Natural killer cell treated with Interleukin-12 subunit alpha and Interleukin-12 subunit beta and Interleukin-15 and Interleukin-18, amount 100 ng/mL, for 72 hours (primary cell): ENCODE results near the gene IFNE. TPM values are rescaled to one million over a fixed set of nuclear protein-coding genes. Genes with fewer than 3 reads are reported as not detected.
A peak's percentile ranks its signal among the peaks of the same experiment; 100 is the strongest.
"Not testable (repeated sequence)": the region's sequence is repeated elsewhere in the genome, so short reads cannot be mapped to it uniquely, and the experiment has no call there.

Source experiments
- ATAC-seq, 2 donors: fragments of 150-1000 bp; cut with Tn5 transposase in 1 of 2; sonication (Bioruptor Pico), chemical (Tn5 transposase) in 1 of 2; 2 replicates each; pipeline ENCODE4 v1.10.0; 2021
- DNase-seq: peaks from one replicate; pipeline ENCODE4 v3.0.0; 2022; ENCODE audit warnings: low spot score
- H3K27ac Mint-ChIP-seq, 2 donors: 1 replicate in 1 of 2; 2 replicates in 1 of 2; pipeline ENCODE4 v1.8.0; 2022; ENCODE audit warnings: mixed read lengths in 2 of 2, mild to moderate bottlenecking in 1 of 2, moderate library complexity in 1 of 2
- H3K27me3 Mint-ChIP-seq, 2 donors: 1 replicate in 1 of 2; 2 replicates in 1 of 2; pipeline ENCODE4 v1.8.0; 2022; ENCODE audit warnings: mixed read lengths in 2 of 2
- H3K36me3 Mint-ChIP-seq: one replicate; pipeline ENCODE4 v1.8.0; 2022; ENCODE audit warnings: mixed read lengths
- H3K4me1 Mint-ChIP-seq, 2 donors: 1 replicate in 1 of 2; 2 replicates in 1 of 2; pipeline ENCODE4 v1.8.0; 2022; ENCODE audit warnings: low read depth in 2 of 2, mixed read lengths in 2 of 2, mild to moderate bottlenecking in 1 of 2
- H3K4me3 Mint-ChIP-seq: one replicate; pipeline ENCODE4 v1.8.0; 2022; ENCODE audit warnings: mixed read lengths
- H3K9me3 Mint-ChIP-seq: 2 replicates; pipeline ENCODE4 v1.8.0; 2022; ENCODE audit warnings: mixed read lengths
- total RNA-seq, 2 donors: library from RNA; stranded (reverse); gene quantifications; one replicate each; pipeline ENCODE4 v1.2.3, GENCODE V29; 2022

Gene IFNE
- total RNA-seq, 2 donors from 2014 or later: not detected

DNA sequence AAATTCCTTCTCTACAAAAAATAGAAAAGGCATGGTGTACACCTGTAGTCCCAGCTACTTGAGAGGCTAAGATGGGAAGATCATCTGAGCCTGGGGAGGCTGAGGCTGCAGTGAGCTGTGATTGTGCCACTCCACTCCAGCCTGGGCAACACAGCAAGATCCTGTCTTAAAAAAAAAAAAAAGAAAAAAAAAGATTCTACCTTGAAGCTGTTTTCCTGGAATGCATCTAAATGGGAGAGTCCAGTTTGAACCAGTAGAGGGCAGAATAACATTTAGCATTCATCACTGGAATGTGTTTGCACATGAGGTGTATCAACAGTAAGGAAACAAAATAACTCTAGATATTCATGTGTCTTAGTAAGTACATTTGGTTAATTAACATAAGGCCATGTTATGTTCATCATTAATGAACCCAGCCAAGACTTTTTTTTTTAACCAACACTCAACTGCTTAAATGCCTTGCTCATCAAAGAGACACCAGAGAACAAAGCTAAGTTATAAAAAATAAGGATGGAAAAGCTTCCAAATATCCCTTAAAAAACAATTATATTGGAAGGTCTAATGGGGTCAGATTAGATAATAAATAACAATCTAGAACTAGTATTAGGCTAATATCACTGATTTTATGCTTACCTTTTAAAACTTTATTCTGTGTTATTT, 16.1 kb downstream of the IFNE start:
- no peaks in the 10 kb centered on the region for H3K4me1 Mint-ChIP-seq
- no peak overlapping the region for H3K27ac Mint-ChIP-seq
- no peaks in the 10 kb centered on the region for H3K36me3 Mint-ChIP-seq
- no peak for DNase-seq
- no peaks in the 10 kb centered on the region for H3K9me3 Mint-ChIP-seq
- H3K27me3 Mint-ChIP-seq: peaks cover 23 to 38% of the 10 kb centered on the region in 2 donors
- no peak for ATAC-seq
- H3K4me3 Mint-ChIP-seq: no peak overlapping the region

DNA sequence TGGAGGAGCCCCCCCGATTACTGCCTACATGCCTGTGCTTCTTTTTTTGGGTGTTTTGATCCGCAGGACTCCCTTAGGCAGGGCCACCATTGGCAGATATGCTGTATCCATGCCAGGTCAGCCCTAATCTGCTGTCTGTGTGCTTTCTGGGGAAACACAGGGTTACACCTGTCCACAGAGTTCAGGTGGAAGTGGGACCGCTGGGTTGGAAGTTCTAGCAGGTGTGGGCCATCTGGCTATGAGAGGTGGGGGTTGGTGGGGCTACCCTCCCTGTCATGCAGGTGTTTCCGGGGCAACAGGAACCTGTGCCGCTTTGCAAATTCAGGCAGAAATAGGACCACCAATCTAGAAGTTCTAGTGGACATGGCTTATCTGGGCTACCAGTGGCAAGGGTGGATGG, 17.0 kb downstream of the IFNE start:
- H3K4me1 Mint-ChIP-seq: no peaks in the 10 kb centered on the region
- ATAC-seq (no peak), DNase-seq (no peak)
- no peak overlapping the region for H3K27ac Mint-ChIP-seq
- H3K4me3 Mint-ChIP-seq: no peak overlapping the region
- peaks cover 24 to 43% of the 10 kb centered on the region in 2 donors for H3K27me3 Mint-ChIP-seq
- no peaks in the 10 kb centered on the region for H3K9me3 Mint-ChIP-seq
- no peaks in the 10 kb centered on the region for H3K36me3 Mint-ChIP-seq

DNA sequence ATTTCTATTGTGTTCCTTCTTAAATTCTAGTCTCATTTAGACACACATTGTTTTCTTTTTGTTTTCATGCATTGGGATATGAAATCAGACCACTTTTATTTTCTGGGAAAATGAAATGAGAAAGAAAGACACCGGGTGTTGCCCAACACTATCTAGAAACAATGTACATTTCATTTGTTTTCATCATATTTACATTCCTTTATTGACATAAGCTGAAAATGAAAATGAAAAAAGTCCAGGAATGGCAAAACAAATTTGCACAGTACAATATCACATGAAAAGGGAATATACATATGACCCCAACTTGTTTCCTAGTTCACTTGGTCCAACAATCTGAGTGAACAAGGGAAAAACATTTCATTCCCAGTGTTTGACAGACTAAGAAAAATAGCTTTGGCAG, 20.7 kb downstream of the IFNE start:
- Mint-ChIP-seq H3K36me3 (no peaks in the 10 kb centered on the region), H3K27me3 (peaks cover 35 to 59% of the 10 kb centered on the region in 2 donors), H3K27ac (no peak overlapping the region), H3K4me1 (no peaks in the 10 kb centered on the region), H3K9me3 (no peaks in the 10 kb centered on the region), H3K4me3 (no peak overlapping the region)
- DNase-seq (no peak), ATAC-seq (no peak)

DNA sequence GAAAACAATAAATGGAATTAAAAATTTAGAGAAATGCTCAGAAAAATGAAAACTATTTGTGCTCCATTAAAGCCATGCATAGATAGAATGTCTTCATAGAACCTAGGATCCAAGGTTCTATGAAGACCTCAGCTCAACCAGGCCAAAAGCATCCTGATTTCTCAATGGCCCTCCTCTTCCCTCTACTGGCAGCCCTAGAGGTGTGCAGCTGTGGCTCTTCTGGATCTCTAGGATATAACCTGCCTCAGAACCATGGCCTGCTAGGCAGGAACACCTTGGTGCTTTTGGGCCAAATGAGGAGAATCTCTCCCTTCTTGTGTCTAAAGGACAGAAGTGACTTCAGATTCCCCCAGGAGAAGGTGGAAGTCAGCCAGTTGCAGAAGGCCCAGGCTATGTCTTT, 26.8 kb downstream of the IFNE start:
- Mint-ChIP-seq H3K36me3 (no peaks in the 10 kb centered on the region), H3K27ac (no peak overlapping the region), H3K4me3 (no peak overlapping the region), H3K4me1 (no peaks in the 10 kb centered on the region), H3K27me3 (peaks cover 31 to 37% of the 10 kb centered on the region in 2 donors), H3K9me3 (no peaks in the 10 kb centered on the region)
- no peak for ATAC-seq
- no peak for DNase-seq

DNA sequence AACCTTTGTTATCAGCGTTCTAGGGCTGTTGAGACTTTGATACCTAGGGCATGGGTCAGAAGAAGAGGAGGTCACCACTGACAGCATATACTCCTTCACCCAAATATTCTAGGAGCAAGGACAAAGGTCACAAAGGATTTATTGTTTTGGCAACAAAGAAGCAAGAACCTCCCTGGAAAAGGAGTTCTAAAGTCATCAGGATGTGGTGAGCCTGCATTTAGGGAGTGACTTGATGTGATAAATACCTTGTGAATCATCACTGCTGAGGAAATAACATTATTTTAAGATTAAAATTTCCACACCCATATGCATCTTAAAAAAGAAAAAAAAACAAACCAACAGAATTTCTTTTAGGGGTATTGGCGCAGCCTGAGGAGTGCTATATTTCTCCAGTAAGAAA, 28.0 kb downstream of the IFNE start:
- peaks cover 34 to 46% of the 10 kb centered on the region in 2 donors for H3K27me3 Mint-ChIP-seq

DNA sequence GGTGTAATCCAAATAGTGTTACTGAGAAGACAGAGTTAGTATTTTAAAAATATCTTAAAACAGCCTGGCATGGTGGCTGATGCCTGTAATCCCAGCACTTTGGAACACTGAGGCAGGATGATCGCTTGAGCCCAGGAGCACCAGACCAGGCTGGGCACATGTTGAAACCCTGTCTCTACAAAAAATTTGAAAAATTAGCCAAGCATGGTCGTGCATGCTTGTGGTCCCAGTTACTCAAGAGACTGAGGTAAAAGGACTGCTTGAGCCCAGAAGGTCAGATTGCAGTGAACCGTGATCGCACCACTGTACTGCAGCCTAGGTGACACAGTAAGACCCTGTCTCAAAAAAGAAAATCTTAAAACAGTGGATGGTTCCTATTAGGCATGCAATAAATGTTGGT, 29.4 kb downstream of the IFNE start:
- DNase-seq (no peak), ATAC-seq (no peak)
- Mint-ChIP-seq H3K27me3 (peaks cover 35 to 36% of the 10 kb centered on the region in 2 donors), H3K27ac (no peak overlapping the region), H3K4me3 (no peak overlapping the region), H3K36me3 (no peaks in the 10 kb centered on the region), H3K4me1 (no peaks in the 10 kb centered on the region), H3K9me3 (no peaks in the 10 kb centered on the region)

More for the DNA sequence above, 28.0 kb downstream of the IFNE start:
- Mint-ChIP-seq H3K27ac (no peak overlapping the region), H3K4me1 (no peaks in the 10 kb centered on the region), H3K36me3 (no peaks in the 10 kb centered on the region), H3K4me3 (no peak overlapping the region), H3K9me3 (no peaks in the 10 kb centered on the region)
- DNase-seq (no peak), ATAC-seq (no peak)

DNA sequence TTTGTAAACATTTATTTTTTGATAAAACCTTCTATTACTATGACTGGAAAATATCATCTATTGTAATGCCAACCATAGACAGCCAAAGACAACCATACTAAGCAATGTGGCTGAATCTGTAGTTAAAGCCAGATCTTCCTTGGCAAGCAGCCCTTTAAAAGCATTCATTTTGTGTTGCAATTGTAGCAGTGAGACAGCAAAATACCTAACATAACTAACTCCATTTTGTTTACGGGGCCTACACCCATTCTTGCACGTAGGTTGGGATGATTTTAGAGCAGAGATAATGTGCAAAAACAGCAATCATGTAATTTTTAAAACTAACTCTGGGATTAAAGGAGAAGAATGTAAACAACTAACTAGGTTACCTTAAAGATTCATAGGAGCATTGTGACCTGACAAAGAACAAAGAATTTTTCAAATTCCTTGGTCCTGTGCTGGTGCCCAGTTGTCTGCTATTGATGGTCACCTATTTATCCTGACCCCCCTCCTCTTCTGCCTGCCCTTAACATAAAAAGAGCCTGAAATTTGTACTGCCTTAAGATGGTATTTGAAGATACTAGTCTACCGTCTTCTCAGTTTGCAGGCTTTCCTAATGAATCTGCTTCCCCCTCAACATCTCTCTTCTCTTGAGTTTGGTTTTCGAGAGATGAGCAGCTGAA, 31.2 kb downstream of the IFNE start:
- Mint-ChIP-seq H3K4me3 (no peak overlapping the region), H3K4me1 (no peaks in the 10 kb centered on the region), H3K27ac (no peak overlapping the region), H3K27me3 (peaks cover 23 to 35% of the 10 kb centered on the region in 2 donors), H3K36me3 (no peaks in the 10 kb centered on the region), H3K9me3 (no peaks in the 10 kb centered on the region)
- DNase-seq: no peak
- ATAC-seq: no peak

DNA sequence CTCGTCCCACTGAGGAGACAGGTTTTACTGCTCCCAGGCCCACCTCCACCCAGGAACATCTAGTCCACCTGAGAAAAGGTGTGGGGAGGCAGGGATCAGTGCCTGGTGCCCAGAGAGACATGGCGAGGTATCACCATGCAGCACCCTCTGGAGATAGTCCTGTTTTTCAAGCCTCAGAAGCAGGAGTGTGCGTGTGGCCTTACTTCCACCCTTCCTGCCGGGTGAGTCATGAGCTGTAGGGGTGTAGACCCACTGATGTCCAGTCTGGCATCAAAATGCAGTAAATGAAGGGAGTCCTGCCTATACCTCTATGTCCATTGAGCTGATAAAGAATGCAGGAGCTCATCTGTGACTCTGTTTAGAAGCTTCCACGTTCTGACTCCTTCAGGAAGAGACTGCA, 32.8 kb downstream of the IFNE start:
- not testable (repeated sequence) for H3K4me3 Mint-ChIP-seq, DNase-seq, H3K36me3 Mint-ChIP-seq, H3K9me3 Mint-ChIP-seq, H3K4me1 Mint-ChIP-seq, H3K27ac Mint-ChIP-seq, ATAC-seq
- H3K27me3 Mint-ChIP-seq: peaks cover 19 to 25% of the 10 kb centered on the region in 2 donors

DNA sequence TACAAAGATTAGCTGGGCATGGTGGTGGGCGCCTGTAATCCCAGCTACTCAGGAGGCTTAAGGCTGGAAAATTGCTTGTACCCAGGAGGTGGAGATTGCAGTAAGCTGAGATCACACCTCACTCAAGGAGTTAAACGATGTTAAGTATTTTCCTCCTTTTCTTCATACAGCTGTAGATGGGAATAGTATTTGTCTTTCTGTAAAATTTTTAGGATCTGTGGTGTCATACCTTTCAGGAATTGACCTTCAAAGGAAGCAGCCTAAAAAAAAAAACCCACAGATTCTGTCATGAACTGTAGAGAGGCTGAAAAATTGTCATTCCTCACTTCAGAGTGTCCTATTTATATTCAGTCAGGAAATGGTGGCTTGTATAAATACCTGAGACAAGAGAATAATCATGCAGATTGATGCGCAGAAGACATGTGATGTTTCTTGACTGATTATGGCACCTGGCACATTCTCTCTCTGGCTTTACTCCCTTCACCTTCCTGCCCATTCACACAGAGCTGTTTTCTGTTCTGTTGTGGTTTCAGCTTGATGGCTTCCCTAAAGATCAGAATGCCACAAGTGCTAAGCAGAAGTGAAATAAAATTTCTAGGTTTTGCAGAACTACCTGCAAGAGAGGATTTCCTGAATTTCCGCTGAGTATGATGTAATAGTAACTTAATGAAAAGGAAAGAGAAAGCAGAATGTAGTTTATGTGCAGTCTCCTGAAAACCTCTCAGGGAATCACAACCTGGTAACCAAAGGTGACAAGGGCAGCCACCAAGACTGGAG, 38.1 kb downstream of the IFNE start:
- Mint-ChIP-seq H3K4me3 (no peak overlapping the region), H3K4me1 (peaks cover 7% of the 10 kb centered on the region in 2 donors), H3K36me3 (no peaks in the 10 kb centered on the region), H3K27ac (no peak overlapping the region), H3K9me3 (no peaks in the 10 kb centered on the region), H3K27me3 (peaks cover 6 to 22% of the 10 kb centered on the region in 2 donors)
- ATAC-seq: peak in 1 of 2 donors; percentile 64
- no peak for DNase-seq

DNA sequence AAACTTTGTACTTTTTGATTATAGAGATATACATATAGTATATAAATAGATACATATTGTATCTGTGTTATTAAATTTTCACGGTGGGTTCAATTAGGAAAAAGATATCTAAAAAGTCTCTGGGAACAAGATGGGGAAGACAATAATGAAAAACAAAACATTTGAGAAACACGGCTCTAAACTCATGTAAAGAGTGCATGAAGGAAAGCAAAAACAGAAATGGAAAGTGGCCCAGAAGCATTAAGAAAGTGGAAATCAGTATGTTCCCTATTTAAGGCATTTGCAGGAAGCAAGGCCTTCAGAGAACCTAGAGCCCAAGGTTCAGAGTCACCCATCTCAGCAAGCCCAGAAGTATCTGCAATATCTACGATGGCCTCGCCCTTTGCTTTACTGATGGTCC, 42.0 kb downstream of the IFNE start, which contains the start of gene IFNA1:
TSS of gene IFNA1 (plus strand) at position 301 of the 400 bp plus-strand sequence. CDS start at position 370, 69 bp downstream.
- no peak within 1 kb of the TSS for H3K4me3 Mint-ChIP-seq
- no peaks in the 10 kb centered on the region for H3K9me3 Mint-ChIP-seq
- peaks cover 7% of the 10 kb centered on the region in 2 donors for H3K4me1 Mint-ChIP-seq
- no peaks in the 10 kb centered on the region for H3K36me3 Mint-ChIP-seq
- H3K27me3 Mint-ChIP-seq: peaks cover 6% of the 10 kb centered on the region in 2 donors
- H3K27ac Mint-ChIP-seq: no peak within 1 kb of the TSS
- DNase-seq: no peak
- ATAC-seq: no peak

DNA sequence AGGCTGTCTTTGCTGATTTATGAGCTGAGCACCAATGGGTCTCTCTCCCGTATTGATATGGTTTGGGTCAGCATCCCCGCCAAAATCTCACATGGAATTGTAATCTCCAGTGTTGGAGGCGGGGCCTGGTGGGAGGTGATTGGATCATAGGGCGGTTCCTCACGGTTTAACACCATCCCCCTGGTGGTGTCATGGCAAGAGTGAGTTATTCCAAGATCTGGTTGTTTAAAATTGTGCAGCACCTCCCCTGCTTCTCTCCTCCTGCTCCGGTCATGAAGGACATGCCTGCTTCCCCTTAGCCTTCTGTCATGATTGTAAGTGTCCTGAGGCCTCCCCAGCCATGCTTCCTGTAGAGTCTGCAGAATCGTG, 47.1 kb downstream of the IFNE start:
- not testable (repeated sequence) for DNase-seq, H3K9me3 Mint-ChIP-seq

DNA sequence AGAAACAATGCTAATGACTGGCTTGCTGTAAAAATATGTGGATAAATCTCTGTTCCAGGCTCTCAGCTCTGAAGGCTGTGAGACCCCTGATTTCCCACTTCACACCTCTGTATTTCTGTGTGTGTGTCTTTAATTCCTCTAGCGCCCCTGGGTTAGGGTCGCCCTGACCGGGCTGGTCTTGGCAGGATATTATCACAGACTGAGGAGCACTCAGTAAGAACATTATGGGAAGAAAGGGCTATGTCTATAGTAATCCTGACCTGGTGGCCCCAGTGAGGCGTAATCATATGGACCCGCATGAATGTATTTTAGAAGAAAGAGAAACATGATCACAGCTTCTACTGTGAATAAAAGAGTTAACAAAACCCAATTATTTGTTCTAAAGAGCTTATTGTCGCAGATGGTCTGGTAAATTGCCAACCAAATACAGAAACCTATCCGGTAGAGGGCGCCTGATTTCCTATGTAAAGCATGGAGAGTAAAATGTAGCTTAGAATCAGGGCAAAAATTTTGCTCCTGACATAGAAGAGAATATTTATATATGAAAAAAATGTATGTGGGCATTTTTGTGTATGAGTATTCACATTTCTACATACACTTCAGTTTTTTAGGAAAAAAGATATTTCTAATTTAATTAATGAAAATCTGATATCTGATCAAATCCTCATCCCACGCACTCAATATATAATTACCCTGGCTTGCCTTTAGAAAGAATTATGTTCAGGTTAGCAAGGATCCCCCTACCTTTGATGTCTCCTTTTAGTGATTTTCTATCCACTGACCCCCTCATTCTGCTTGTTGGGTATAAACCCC, 47.7 kb downstream of the IFNE start:
- ATAC-seq: no peak
- H3K36me3 Mint-ChIP-seq: no peaks in the 10 kb centered on the region
- DNase-seq: no peak
- H3K4me3 Mint-ChIP-seq: no peak overlapping the region
- no peaks in the 10 kb centered on the region for H3K9me3 Mint-ChIP-seq
- peaks cover 15 to 16% of the 10 kb centered on the region in 2 donors for H3K27me3 Mint-ChIP-seq
- H3K27ac Mint-ChIP-seq: no peak overlapping the region
- no peaks in the 10 kb centered on the region for H3K4me1 Mint-ChIP-seq

More for the DNA sequence above, 47.1 kb downstream of the IFNE start:
- H3K4me1 Mint-ChIP-seq, H3K36me3 Mint-ChIP-seq, H3K27ac Mint-ChIP-seq, H3K4me3 Mint-ChIP-seq, ATAC-seq: not testable (repeated sequence)
- H3K27me3 Mint-ChIP-seq: peaks cover 12 to 13% of the 10 kb centered on the region in 2 donors

DNA sequence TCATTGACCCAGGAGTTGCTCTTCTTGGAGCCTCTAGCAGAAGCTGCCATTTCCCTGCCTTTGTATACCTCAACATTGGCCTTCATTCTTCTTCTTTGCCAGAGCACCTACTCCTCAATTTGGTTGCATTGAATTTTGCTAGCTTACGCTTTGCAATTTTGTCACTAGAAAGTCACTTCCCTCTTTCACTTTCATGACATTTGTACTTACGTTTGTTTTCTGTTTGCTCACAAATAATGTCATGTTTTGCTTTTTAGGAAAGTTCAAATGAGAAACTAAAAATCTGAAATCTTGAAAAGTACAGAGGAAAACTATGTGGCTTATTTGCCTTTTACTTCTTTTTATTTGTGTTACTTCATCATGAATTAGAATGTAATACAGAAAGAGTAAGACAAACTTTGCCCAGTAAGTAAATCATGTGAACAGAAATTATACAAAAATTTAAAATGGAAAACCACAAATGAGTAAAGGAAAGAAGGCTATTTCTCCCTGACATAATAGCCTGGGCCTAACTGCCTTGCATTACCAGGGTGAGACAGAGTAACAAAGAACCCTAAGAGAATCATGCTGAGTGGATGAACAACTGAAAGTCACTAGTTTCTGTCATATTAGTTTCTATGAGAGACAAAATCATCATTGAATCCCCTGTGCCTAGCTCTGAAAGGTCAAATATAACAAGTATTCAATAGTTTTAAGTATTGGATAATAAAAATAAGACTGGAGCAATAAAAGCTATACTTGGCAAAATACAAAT, 49.3 kb downstream of the IFNE start:
- ATAC-seq (no peak), DNase-seq (no peak)
- Mint-ChIP-seq H3K36me3 (no peaks in the 10 kb centered on the region), H3K4me1 (no peaks in the 10 kb centered on the region), H3K9me3 (no peaks in the 10 kb centered on the region), H3K27ac (no peak overlapping the region), H3K27me3 (peaks cover 20 to 32% of the 10 kb centered on the region in 2 donors), H3K4me3 (no peak overlapping the region)
